ENCODE results near the gene TEX44.

TEX44 gene

GRCh38 chr2:231611273-231612108, 18.8 kb downstream of the TEX44 start:
- no peak overlapping the region for H2AFZ ChIP-seq (ENCODE audit: low read depth, low read length)
- TF ChIP-seq EZH2phosphoT487 (IDR thresholded peaks at IDR 0.05; ENCODE audit: low read depth) (no peak), CTCF (IDR thresholded peaks at IDR 0.05; ENCODE audit: low read depth, low read length) (peak; percentile 34)
- H4K20me1 ChIP-seq (ENCODE audit: insufficient read depth, low read length) = no peaks in the 10 kb centered on the region
- H3K79me2 ChIP-seq (ENCODE audit: low read length) = no peaks in the 10 kb centered on the region
- H3K4me1 ChIP-seq (ENCODE audit: low read length) = peaks cover 38% of the 10 kb centered on the region
- H3K36me3 ChIP-seq (replicated peaks; ENCODE audit: low read depth, low read length) = no peaks in the 10 kb centered on the region
- H3K4me2 ChIP-seq (ENCODE audit: low read length) = no peak overlapping the region
- no peak overlapping the region for H3K27ac ChIP-seq (ENCODE audit: low read length)
- H3K4me3 ChIP-seq (ENCODE audit: low read length) = no peak overlapping the region
- no peaks in the 10 kb centered on the region for H3K27me3 ChIP-seq (ENCODE audit: low read depth, low read length)
- peaks cover 4% of the 10 kb centered on the region; the same call in 1 of the 2 replicates for H3K9me3 ChIP-seq (ENCODE audit: insufficient read depth, low read length)
- H3K9ac ChIP-seq (ENCODE audit: low read length) = no peak overlapping the region

GRCh38 chr2:231612109-231612455, 19.4 kb downstream of the TEX44 start:
- H2AFZ ChIP-seq (ENCODE audit: low read depth, low read length) = 0 out of 2 replicates have a peak overlapping the region, but pooled peaks have one; percentile 4
- H3K4me1 ChIP-seq (ENCODE audit: low read length) = peaks cover 38% of the 10 kb centered on the region
- H3K9ac ChIP-seq (ENCODE audit: low read length) = peak overlapping the region; percentile 26; the same call in 1 of the 2 replicates
- no peaks in the 10 kb centered on the region for H3K79me2 ChIP-seq (ENCODE audit: low read length)
- H3K4me2 ChIP-seq (ENCODE audit: low read length) = peak overlapping the region; percentile 95
- H3K27ac ChIP-seq (ENCODE audit: low read length) = no peak overlapping the region
- H3K4me3 ChIP-seq (ENCODE audit: low read length) = no peak overlapping the region
- no peaks in the 10 kb centered on the region for H3K27me3 ChIP-seq (ENCODE audit: low read depth, low read length)
- peaks cover 4% of the 10 kb centered on the region; the same call in 1 of the 2 replicates for H3K9me3 ChIP-seq (ENCODE audit: insufficient read depth, low read length)
- H3K36me3 ChIP-seq (replicated peaks; ENCODE audit: low read depth, low read length) = no peaks in the 10 kb centered on the region
- no peaks in the 10 kb centered on the region for H4K20me1 ChIP-seq (ENCODE audit: insufficient read depth, low read length)
- no peak for TF ChIP-seq EZH2phosphoT487 (IDR thresholded peaks at IDR 0.05; ENCODE audit: low read depth)
- TF ChIP-seq CTCF (IDR thresholded peaks at IDR 0.05; ENCODE audit: low read depth, low read length) = no peak

DNA sequence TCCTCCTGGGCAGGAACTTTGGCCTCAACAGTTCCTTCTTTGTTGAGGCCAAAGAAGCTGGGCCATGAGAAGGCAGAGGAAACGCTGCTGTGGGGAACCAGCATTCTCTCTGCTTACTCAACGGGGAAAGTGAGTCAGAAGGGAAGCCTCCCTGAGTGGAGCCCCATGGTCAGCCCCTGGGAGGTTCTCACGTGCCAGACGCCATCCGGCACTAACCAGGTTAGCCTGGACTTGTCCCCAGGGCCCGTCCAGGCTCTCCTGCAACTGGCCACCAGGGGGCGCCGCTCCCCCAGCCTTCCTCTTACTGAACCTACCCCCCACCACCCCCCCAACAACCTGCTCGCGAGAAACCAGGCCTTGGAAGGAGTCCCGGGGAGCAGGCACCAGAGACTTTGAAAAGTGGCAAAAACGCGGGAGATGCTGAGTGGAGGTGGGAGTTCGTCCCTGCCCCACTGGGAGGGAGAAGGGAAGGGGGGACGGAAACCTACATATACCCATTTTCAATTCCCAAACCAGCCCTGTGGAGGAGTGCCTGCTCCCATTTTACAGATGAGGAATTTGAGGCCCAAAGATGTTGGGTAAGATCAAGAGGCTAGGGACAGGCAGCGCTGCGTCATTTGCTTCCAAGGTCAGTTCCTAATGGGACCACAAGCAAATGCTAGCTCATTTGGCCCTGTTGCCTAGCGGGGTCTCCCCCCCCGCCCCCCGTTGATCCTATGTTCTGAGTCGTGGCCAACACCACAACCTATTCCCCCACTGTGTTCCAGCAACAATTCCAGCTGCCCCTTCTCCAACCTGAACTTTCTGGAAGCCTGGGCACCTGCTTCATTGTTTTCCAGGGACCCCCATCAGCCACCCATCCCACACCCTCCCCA, 20.0 kb downstream of the TEX44 start:
- H2AFZ ChIP-seq (ENCODE audit: low read depth, low read length) = 0 out of 2 replicates have a peak overlapping the region, but pooled peaks have one; percentile 42
- H3K36me3 ChIP-seq (replicated peaks; ENCODE audit: low read depth, low read length) = no peaks in the 10 kb centered on the region
- H3K27me3 ChIP-seq (ENCODE audit: low read depth, low read length) = no peaks in the 10 kb centered on the region
- peak overlapping the region; percentile 77 for H3K4me3 ChIP-seq (ENCODE audit: low read length)
- no peaks in the 10 kb centered on the region for H4K20me1 ChIP-seq (ENCODE audit: insufficient read depth, low read length)
- no peaks in the 10 kb centered on the region for H3K79me2 ChIP-seq (ENCODE audit: low read length)
- TF ChIP-seq CTCF (IDR thresholded peaks at IDR 0.05; ENCODE audit: low read depth, low read length) (peak; percentile 76), EZH2phosphoT487 (IDR thresholded peaks at IDR 0.05; ENCODE audit: low read depth) (no peak)
- peak overlapping the region; percentile 94 for H3K9ac ChIP-seq (ENCODE audit: low read length)
- peak overlapping the region; percentile 95 for H3K4me2 ChIP-seq (ENCODE audit: low read length)
- peak overlapping the region; percentile 94 for H3K27ac ChIP-seq (ENCODE audit: low read length)
- H3K4me1 ChIP-seq (ENCODE audit: low read length) = peaks cover 38% of the 10 kb centered on the region
- H3K9me3 ChIP-seq (ENCODE audit: insufficient read depth, low read length) = peaks cover 4% of the 10 kb centered on the region; the same call in 1 of the 2 replicates

GRCh38 chr2:231613331-231613662, 20.6 kb downstream of the TEX44 start:
- H3K4me1 ChIP-seq (ENCODE audit: low read length) = peaks cover 38% of the 10 kb centered on the region
- peaks cover 4% of the 10 kb centered on the region; the same call in 1 of the 2 replicates for H3K9me3 ChIP-seq (ENCODE audit: insufficient read depth, low read length)
- H3K79me2 ChIP-seq (ENCODE audit: low read length) = no peaks in the 10 kb centered on the region
- no peaks in the 10 kb centered on the region for H3K27me3 ChIP-seq (ENCODE audit: low read depth, low read length)
- peak overlapping the region; percentile 77 for H3K4me3 ChIP-seq (ENCODE audit: low read length)
- H2AFZ ChIP-seq (ENCODE audit: low read depth, low read length) = 0 out of 2 replicates have a peak overlapping the region, but pooled peaks have one; percentile 78
- peak overlapping the region; percentile 95 for H3K4me2 ChIP-seq (ENCODE audit: low read length)
- H4K20me1 ChIP-seq (ENCODE audit: insufficient read depth, low read length) = no peaks in the 10 kb centered on the region
- no peaks in the 10 kb centered on the region for H3K36me3 ChIP-seq (replicated peaks; ENCODE audit: low read depth, low read length)
- H3K27ac ChIP-seq (ENCODE audit: low read length) = peak overlapping the region; percentile 94
- peak overlapping the region; percentile 94 for H3K9ac ChIP-seq (ENCODE audit: low read length)
- no peak for TF ChIP-seq EZH2phosphoT487 (IDR thresholded peaks at IDR 0.05; ENCODE audit: low read depth)
- TF ChIP-seq CTCF (IDR thresholded peaks at IDR 0.05; ENCODE audit: low read depth, low read length) = no peak
